HG03095 (cell line): Measurements from ENCODE around the gene VSX1.

ENCODE experiments used
- ATAC-seq: cut with Tn5 transposase; IDR thresholded peaks from one replicate; pipeline ENCODE4 v1.9.1; 2021; ENCODE audit warnings: moderate library complexity; ENCODE audit not compliant: unreplicated experiment

The VSX1 gene

GRCh38 chr20:25087186-25087929 lies 5.4 kb upstream of the VSX1 start:
- ATAC-seq = no peak

- ATAC-seq = no peak
These were observed 4.0 kb upstream of the VSX1 start for GRCh38 chr20:25085756-25086495.

GRCh38 chr20:25084626-25085187 lies 2.8 kb upstream of the VSX1 start:
- no peak for ATAC-seq

GRCh38 chr20:25083773-25084625 lies 2.1 kb upstream of the VSX1 start:
- ATAC-seq = no peak

- ATAC-seq = no peak
These were observed 1.3 kb upstream of the VSX1 start for GRCh38 chr20:25083141-25083772.

- no peak for ATAC-seq
These were observed 545 bp upstream of the VSX1 start for GRCh38 chr20:25082498-25082873.

GRCh38 chr20:25081065-25081729 lies 744 bp downstream of the VSX1 start:
- ATAC-seq = no peak

GRCh38 chr20:25079171-25079570 lies 2.8 kb downstream of the VSX1 start:
- no peak for ATAC-seq

- ATAC-seq = no peak
These were observed 3.3 kb downstream of the VSX1 start for GRCh38 chr20:25078662-25079061.

GRCh38 chr20:25077610-25078169 lies 4.3 kb downstream of the VSX1 start:
- no peak for ATAC-seq

- ATAC-seq = no peak
These were observed 5.0 kb downstream of the VSX1 start for GRCh38 chr20:25076731-25077609.

GRCh38 chr20:25076201-25076600 lies 5.7 kb downstream of the VSX1 start:
- ATAC-seq = no peak

GRCh38 chr20:25073544-25073943 lies 8.4 kb downstream of the VSX1 start:
- ATAC-seq = no peak

- ATAC-seq = no peak
These were observed 9.6 kb downstream of the VSX1 start for GRCh38 chr20:25072226-25072811.

- ATAC-seq = no peak
These were observed 10.2 kb downstream of the VSX1 start for GRCh38 chr20:25071734-25072133.

- ATAC-seq = no peak
These were observed 11.0 kb downstream of the VSX1 start for GRCh38 chr20:25070821-25071473.

- no peak for ATAC-seq
These were observed 14.6 kb downstream of the VSX1 start for GRCh38 chr20:25067102-25067987.
